GM12878 (cell line): ENCODE measurements around the gene WDR74. TPM values are rescaled to one million over a fixed set of nuclear protein-coding genes. Genes with fewer than 3 reads are reported as not detected.
A peak's percentile ranks its signal among the peaks of the same experiment; 100 is the strongest.

Experiments used
- CHD4 ChIP-seq: fragments of 200-600 bp; sonication (generic); IDR thresholded peaks from 2 replicates; pipeline ENCODE4 v1.6.1; 2016; ENCODE audit warnings: mild to moderate bottlenecking
- DPF2 ChIP-seq: fragments of 450-650 bp; IDR thresholded peaks from 2 replicates; pipeline ENCODE4 v1.6.1; 2017; ENCODE audit warnings: mild to moderate bottlenecking
- EP300 ChIP-seq, 2 experiments: fragments of 150-350 bp in 1 of 2; IDR thresholded peaks; 2 replicates each; pipeline ENCODE4 v1.6.1; 2011 to 2012; ENCODE audit warnings: low read depth in 2 of 2, low read length in 2 of 2, borderline replicate concordance in 1 of 2, improper control_type of control experiment in 1 of 2, inconsistent platforms in 1 of 2; ENCODE audit not compliant: control insufficient read depth in 1 of 2
- HSF1 ChIP-seq: fragments of 150-350 bp; IDR thresholded peaks from 2 replicates; pipeline ENCODE4 v1.6.1; 2014; ENCODE audit warnings: mild to moderate bottlenecking, low read depth, low read length
- MTA2 ChIP-seq: fragments of 450-650 bp; IDR thresholded peaks from 2 replicates; pipeline ENCODE4 v1.6.1; 2016; ENCODE audit warnings: low read depth, mild to moderate bottlenecking, moderate library complexity
- PBX3 ChIP-seq: IDR thresholded peaks from 2 replicates; pipeline ENCODE4 v1.6.1; 2011; ENCODE audit warnings: mild to moderate bottlenecking, low read depth, low read length, moderate library complexity; ENCODE audit not compliant: insufficient replicate concordance
- PKNOX1 ChIP-seq: fragments of 450-650 bp; IDR thresholded peaks from 2 replicates; pipeline ENCODE4 v1.6.1; 2016; ENCODE audit warnings: mild to moderate bottlenecking
- REST ChIP-seq: IDR thresholded peaks from 2 replicates; pipeline ENCODE4 v1.6.1; 2012; ENCODE audit warnings: mild to moderate bottlenecking, low read depth, low read length
- SIX5 ChIP-seq: IDR thresholded peaks from 2 replicates; pipeline ENCODE4 v1.6.1; 2011; ENCODE audit warnings: mild to moderate bottlenecking, low read depth, low read length, moderate library complexity; ENCODE audit not compliant: severe bottlenecking
- TAF1 ChIP-seq: IDR thresholded peaks from 2 replicates; pipeline ENCODE4 v1.6.1; 2011; ENCODE audit warnings: mild to moderate bottlenecking, low read depth, low read length, borderline replicate concordance
- TCF3 ChIP-seq: IDR thresholded peaks from 2 replicates; pipeline ENCODE4 v1.6.1; 2012; ENCODE audit warnings: low read depth, mild to moderate bottlenecking, low read length, borderline replicate concordance; ENCODE audit not compliant: insufficient read depth
- ZNF207 ChIP-seq: fragments of 450-650 bp; IDR thresholded peaks from 2 replicates; pipeline ENCODE4 v1.6.1; 2014; ENCODE audit warnings: antibody characterized with exemption, mild to moderate bottlenecking, borderline replicate concordance
- ZNF274 ChIP-seq: IDR thresholded peaks from one replicate; pipeline ENCODE4 v1.8.0; 2011; ENCODE audit not compliant: insufficient read length, insufficient read depth
- ZNF592 ChIP-seq: fragments of 450-650 bp; IDR thresholded peaks from 2 replicates; pipeline ENCODE4 v1.6.1; 2017; ENCODE audit warnings: mild to moderate bottlenecking, moderate library complexity
- ZNF622 ChIP-seq: fragments of 450-650 bp; IDR thresholded peaks from 2 replicates; pipeline ENCODE4 v1.6.1; 2017; ENCODE audit warnings: mild to moderate bottlenecking, inconsistent platforms
- polyA plus RNA-seq, 11 experiments: library from polyadenylated mRNA; depleted of rRNA in 4 of 11; unstranded in 6 of 11; stranded (reverse) in 5 of 11; fragments of >200 nt; fragmentation: Nextera tagmentation in 4 of 11; fragmentation: Illumina TruSeq in 1 of 11; extraction: Ambion mirVana in 4 of 11; extraction: Trizol in 1 of 11; gene quantifications; 1 replicate in 1 of 11; 2 replicates in 10 of 11; pipeline versions ENCODE4 v1.2.1 to v1.2.3, GENCODE V29; 2011 to 2016; ENCODE audit warnings: inconsistent platforms in 2 of 11, missing spikeins in 2 of 11, low read depth in 1 of 11
- total RNA-seq, 4 experiments: library from RNA; depleted of rRNA in 3 of 4; stranded (reverse); fragments of >200 nt in 3 of 4; fragmentation: Illumina TruSeq in 1 of 4; extraction: Trizol in 1 of 4; gene quantifications; 2 replicates each; pipeline versions ENCODE4 v1.2.1 to v1.2.3, GENCODE V29; 2013 to 2021

Gene WDR74
- total and polyA plus RNA-seq, 10 of the 15 experiments (the other 5 are each of a cell fraction or from before 2014, with no cell fraction given) = 18.2 to 103 (median 60.7) TPM

- TF ChIP-seq ZNF592 (peak; percentile 75), TAF1 (peak; percentile 76; the same call in 1 of the 2 replicates), ZNF207 (peak; percentile 100), ZNF274 (no peak), DPF2 (peak; percentile 48), SIX5 (no peak), CHD4 (no peak), EP300 (IDR thresholded peaks at IDR 0.05; ENCODE audit: borderline replicate concordance in 1 of 2, control insufficient read depth in 1 of 2, low read depth in 2 of 2, low read length in 2 of 2) (peak in 1 of 2 experiments; percentile 72; a peak in 1 of 4 replicates), PKNOX1 (peak; percentile 87), MTA2 (peak; percentile 62; the same call in 1 of the 2 replicates), TCF3 (peak; percentile 99), REST (peak; percentile 40; the same call in 1 of the 2 replicates), HSF1 (peak; percentile 77), ZNF622 (peak; percentile 39; the same call in 1 of the 2 replicates), PBX3 (peak; percentile 74)
Measured at GRCh38 chr11:62841361-62842170, 2.2 kb upstream of the WDR74 start (continued).
